H1 (cell line): ENCODE measurements around the gene RAB3GAP1. TPM values are rescaled to one million over a fixed set of nuclear protein-coding genes. Genes with fewer than 3 reads are reported as not detected.
"Not testable (repeated sequence)": the region's sequence is repeated elsewhere in the genome, so short reads cannot be mapped to it uniquely, and the experiment has no call there.

Experiments
- CTCF ChIA-PET: fragments of 300-600 bp; sonication (Branson Sonifier 250); formaldehyde crosslinking; loops from one replicate; lab custom pipeline; 2021; ENCODE audit not compliant: partially characterized antibody; lab: Charles Lee
- POLR2A ChIA-PET: fragments of 300-600 bp; sonication (Branson Sonifier 250); formaldehyde crosslinking; loops from one replicate; lab custom pipeline; 2021; ENCODE audit warnings: inconsistent platforms; ENCODE audit not compliant: partially characterized antibody; lab: Charles Lee
- DNase-seq, 2 experiments: peaks; one replicate each; pipeline versions ENCODE4 v3.0.0 to v3.0.0-alpha.2; 2010 to 2022; ENCODE audit warnings: low spot score in 2 of 2, low read depth in 1 of 2, mixed read lengths in 1 of 2
- FAIRE-seq: peaks from 2 replicates; lab custom pipeline; 2011; peaks lifted over from hg19 to GRCh38; lab: Jason Lieb, UNC
- H2AFZ ChIP-seq: 2 replicates; pipeline ENCODE4 v1.8.1; 2012; ENCODE audit warnings: low read length, inconsistent platforms
- H2AK5ac ChIP-seq: 2 replicates; pipeline ENCODE4 v1.6.1; 2013; ENCODE audit warnings: low read depth, low read length
- H2BK120ac ChIP-seq: replicated peaks from 2 replicates; pipeline ENCODE3; 2013; ENCODE audit warnings: low read depth, low read length, inconsistent platforms
- H2BK12ac ChIP-seq: 2 replicates; pipeline ENCODE4 v1.6.1; 2013; ENCODE audit warnings: low read depth, low read length
- H2BK15ac ChIP-seq: 2 replicates; pipeline ENCODE4 v1.6.1; 2013; ENCODE audit warnings: low read length
- H2BK20ac ChIP-seq: 2 replicates; pipeline ENCODE4 v1.6.1; 2013; ENCODE audit warnings: low read length
- H2BK5ac ChIP-seq: 2 replicates; pipeline ENCODE4 v1.6.1; 2013; ENCODE audit warnings: low read depth, low read length
- H3K14ac ChIP-seq: 2 replicates; pipeline ENCODE4 v1.6.1; 2013; ENCODE audit warnings: inconsistent platforms; ENCODE audit not compliant: insufficient read length
- H3K18ac ChIP-seq: 2 replicates; pipeline ENCODE4 v1.6.1; 2013; ENCODE audit warnings: low read length; ENCODE audit errors: extremely low read depth
- H3K23ac ChIP-seq: 2 replicates; pipeline ENCODE4 v1.6.1; 2013; ENCODE audit warnings: inconsistent platforms; ENCODE audit not compliant: insufficient read length
- H3K23me2 ChIP-seq: 2 replicates; pipeline ENCODE4 v1.6.1; 2013; ENCODE audit warnings: low read depth, low read length
- H3K27ac ChIP-seq: 2 replicates; pipeline ENCODE4 v1.6.1; 2011; ENCODE audit warnings: low read depth, low read length, inconsistent platforms
- H3K27me3 ChIP-seq, 4 experiments: replicated peaks in 1 of 4; 1 replicate in 1 of 4; 2 replicates in 3 of 4; pipeline versions ENCODE4 v1.6.1 to v1.8.1; 2011 to 2013; ENCODE audit warnings: low read length in 3 of 4, mild to moderate bottlenecking in 3 of 4, inconsistent platforms in 2 of 4, mixed read lengths in 2 of 4, moderate library complexity in 1 of 4; ENCODE audit not compliant: control insufficient read depth in 3 of 4, insufficient read depth in 3 of 4; ENCODE audit errors: extremely low read depth in 1 of 4
- H3K36me3 ChIP-seq, 4 experiments: 2 replicates each; pipeline versions ENCODE4 v1.6.1 to v1.8.1; 2011 to 2013; ENCODE audit warnings: mild to moderate bottlenecking in 4 of 4, low read length in 3 of 4, moderate library complexity in 2 of 4, control low read depth in 1 of 4, inconsistent platforms in 1 of 4; ENCODE audit not compliant: insufficient read depth in 4 of 4, control insufficient read depth in 2 of 4
- H3K4ac ChIP-seq: replicated peaks from 2 replicates; pipeline ENCODE3; 2013; ENCODE audit warnings: low read length, low read depth, mixed read lengths, inconsistent platforms; ENCODE audit not compliant: insufficient read length
- H3K4me1 ChIP-seq, 4 experiments: replicated peaks in 1 of 4; 1 replicate in 1 of 4; 2 replicates in 3 of 4; pipeline versions ENCODE4 v1.6.1 to v1.8.1; 2011 to 2013; ENCODE audit warnings: low read length in 3 of 4, inconsistent platforms in 2 of 4, mixed read lengths in 1 of 4; ENCODE audit not compliant: insufficient read depth in 4 of 4, control insufficient read depth in 3 of 4
- H3K4me2 ChIP-seq, 2 experiments: 2 replicates each; pipeline versions ENCODE4 v1.6.1 to v1.8.1; 2011 to 2013; ENCODE audit warnings: low read depth in 2 of 2, low read length in 2 of 2, control low read depth in 1 of 2, inconsistent platforms in 1 of 2, mild to moderate bottlenecking in 1 of 2; ENCODE audit not compliant: insufficient read depth in 1 of 2
- H3K4me3 ChIP-seq, 4 experiments: fragments of 200-600, 300-600 bp in 1 of 4; sonication (generic), shearing (Covaris generic), sonication (Bioruptor Twin) in 1 of 4; 2 replicates each; pipeline versions ENCODE4 v1.5.1 to v1.8.1; 2011 to 2016; ENCODE audit warnings: low read length in 4 of 4, low read depth in 3 of 4, control low read depth in 2 of 4, inconsistent platforms in 2 of 4, mild to moderate bottlenecking in 2 of 4, mixed read lengths in 1 of 4, moderate library complexity in 1 of 4; ENCODE audit not compliant: insufficient read depth in 2 of 4; ENCODE audit errors: extremely low read depth in 1 of 4
- H3K56ac ChIP-seq: replicated peaks from 2 replicates; pipeline ENCODE3; 2013; ENCODE audit warnings: low read depth, mild to moderate bottlenecking, mixed read lengths, low read length, inconsistent platforms; ENCODE audit not compliant: insufficient read length
- H3K79me1 ChIP-seq: 2 replicates; pipeline ENCODE4 v1.6.1; 2013; ENCODE audit warnings: low read depth, low read length, control low read depth
- H3K79me2 ChIP-seq, 2 experiments: 2 replicates each; pipeline versions ENCODE4 v1.6.1 to v1.8.1; 2012 to 2013; ENCODE audit warnings: low read length in 2 of 2, mild to moderate bottlenecking in 2 of 2, inconsistent platforms in 1 of 2; ENCODE audit not compliant: insufficient read depth in 2 of 2, control insufficient read depth in 1 of 2
- H3K9ac ChIP-seq, 4 experiments: replicated peaks in 1 of 4; 1 replicate in 1 of 4; 2 replicates in 3 of 4; pipeline versions ENCODE4 v1.6.1 to v1.8.1; 2011 to 2013; ENCODE audit warnings: low read depth in 3 of 4, low read length in 3 of 4, control low read depth in 2 of 4, mild to moderate bottlenecking in 2 of 4, moderate library complexity in 2 of 4, inconsistent platforms in 1 of 4; ENCODE audit errors: extremely low read depth in 1 of 4
- H3K9me3 ChIP-seq, 2 experiments: 2 replicates each; pipeline versions ENCODE4 v1.6.1 to v1.8.1; 2012 to 2013; ENCODE audit warnings: mild to moderate bottlenecking in 2 of 2, moderate library complexity in 2 of 2, control low read depth in 1 of 2, inconsistent platforms in 1 of 2, low read depth in 1 of 2, low read length in 1 of 2, mixed read lengths in 1 of 2; ENCODE audit not compliant: insufficient read depth in 2 of 2
- H4K20me1 ChIP-seq, 2 experiments: replicated peaks in 1 of 2; 2 replicates each; pipeline versions ENCODE3 to v1.8.1; 2011 to 2013; ENCODE audit warnings: inconsistent platforms in 2 of 2, low read length in 2 of 2, mild to moderate bottlenecking in 1 of 2; ENCODE audit not compliant: insufficient read depth in 2 of 2, control insufficient read depth in 1 of 2
- H4K5ac ChIP-seq: 2 replicates; pipeline ENCODE4 v1.6.1; 2013; ENCODE audit warnings: low read length, low read depth, mixed read lengths, inconsistent platforms; ENCODE audit not compliant: insufficient read length
- H4K8ac ChIP-seq: 2 replicates; pipeline ENCODE4 v1.8.0; 2013; ENCODE audit warnings: mild to moderate bottlenecking, moderate library complexity, low read length, inconsistent platforms; ENCODE audit not compliant: insufficient read depth; ENCODE audit errors: extremely low read depth
- H4K91ac ChIP-seq: replicated peaks from 2 replicates; pipeline ENCODE3; 2013; ENCODE audit warnings: low read length, mixed read lengths, inconsistent platforms; ENCODE audit not compliant: insufficient read length
- WGBS, 2 experiments: shearing (Covaris generic) in 1 of 2; methylation state at CpG; one replicate each; pipeline versions ENCODE4 v1.1.6 to v1.1.7; 2013 to 2015; ENCODE audit warnings: low lambda C conversion rate in 2 of 2, mixed read lengths in 2 of 2, inconsistent platforms in 1 of 2, low coverage in 1 of 2, missing lambda C conversion rate in 1 of 2; ENCODE audit not compliant: insufficient replicate concordance in 2 of 2, insufficient coverage in 1 of 2, insufficient read length in 1 of 2; ENCODE audit errors: extremely low coverage in 1 of 2, missing lambda C conversion rate in 1 of 2; 5-methylcytosine and 5-hydroxymethylcytosine counted together
- polyA plus RNA-seq, 7 experiments: library from polyadenylated mRNA; depleted of rRNA in 3 of 7; stranded (reverse) in 5 of 7; unstranded in 2 of 7; fragments of >200 nt in 5 of 7; fragments of 200-250 nt in 2 of 7; gene quantifications; 1 replicate in 5 of 7; 2 replicates in 1 of 7; 4 replicates in 1 of 7; pipeline versions ENCODE4 v1.2.1 to v1.2.3, GENCODE V29; 2011 to 2013; ENCODE audit warnings: missing spikeins in 2 of 7, mixed read lengths in 2 of 7
- total RNA-seq: library from RNA; stranded (reverse); fragmentation: NEBNext Ultra II Directional; extraction: Animal tissue kit (Norgen Biotek cat#: 25700); gene quantifications from 2 replicates; pipeline ENCODE4 v1.2.1, GENCODE V29; 2021

RAB3GAP1 gene
- total and polyA plus RNA-seq, 2 of the 8 experiments (the other 6 are each of a cell fraction or from before 2014, with no cell fraction given) = 9.8 to 28.6 TPM

DNA sequence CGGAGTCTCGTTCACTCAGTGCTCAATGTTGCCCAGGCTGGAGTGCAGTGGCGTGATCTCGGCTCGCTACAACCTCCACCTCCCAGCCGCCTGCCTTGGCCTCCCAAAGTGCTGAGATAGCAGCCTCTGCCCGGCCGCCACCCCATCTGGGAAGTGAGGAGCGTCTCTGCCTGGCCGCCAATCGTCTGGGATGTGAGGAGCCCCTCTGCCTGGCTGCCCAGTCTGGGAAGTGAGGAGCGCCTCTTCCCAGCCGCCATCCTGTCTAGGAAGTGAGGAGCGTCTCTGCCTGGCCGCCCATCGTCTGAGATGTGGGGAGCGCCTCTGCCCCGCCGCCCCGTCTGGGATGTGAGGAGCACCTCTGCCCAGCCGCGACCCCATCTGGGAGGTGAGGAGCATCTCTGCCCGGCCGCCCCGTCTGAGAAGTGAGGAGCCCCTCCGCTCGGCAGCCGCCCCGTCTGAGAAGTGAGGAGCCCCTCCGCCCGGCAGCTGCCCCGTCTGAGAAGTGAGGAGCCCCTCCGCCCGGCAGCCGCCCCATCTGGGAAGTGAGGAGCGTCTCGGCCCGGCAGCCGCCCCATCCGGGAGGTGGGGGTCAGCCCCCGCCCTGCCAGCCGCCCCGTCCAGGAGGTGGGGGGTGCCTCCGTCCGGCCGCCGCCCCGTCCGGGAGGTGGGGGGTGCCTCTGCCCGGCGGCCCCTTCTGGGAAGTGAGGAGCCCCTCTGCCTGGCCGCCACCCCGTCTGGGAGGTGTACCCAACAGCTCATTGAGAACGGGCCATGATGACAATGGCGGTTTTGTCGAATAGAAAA, 53.6 kb downstream of the RAB3GAP1 start:
- Histone ChIP-seq H3K9me3 (peaks cover 8 to 17% of the 10 kb centered on the region in 2 experiments; a peak in 3 of 4 replicates), H3K36me3 (peaks cover 0 to 20% (median 3%) of the 10 kb centered on the region in 4 experiments; a peak in 4 of 8 replicates)
- H2BK12ac ChIP-seq, H3K4ac ChIP-seq, FAIRE-seq, H2BK5ac ChIP-seq, H3K14ac ChIP-seq, H2AK5ac ChIP-seq, H4K20me1 ChIP-seq, H3K79me2 ChIP-seq, H2AFZ ChIP-seq, H3K4me1 ChIP-seq, H2BK20ac ChIP-seq, H3K23me2 ChIP-seq, H3K4me3 ChIP-seq, H4K5ac ChIP-seq, H3K27me3 ChIP-seq, H2BK120ac ChIP-seq, H3K56ac ChIP-seq, H3K9ac ChIP-seq, H4K91ac ChIP-seq, H2BK15ac ChIP-seq, POLR2A ChIA-PET, H3K18ac ChIP-seq, H3K4me2 ChIP-seq, CTCF ChIA-PET, H4K8ac ChIP-seq, H3K79me1 ChIP-seq, H3K23ac ChIP-seq, DNase-seq, H3K27ac ChIP-seq: not testable (repeated sequence)
- 100% methylated on average over 3 of the region's 56 CpGs; no CpG with 5 or more reads in 1 of the 2 experiments for WGBS, 2 experiments
